Frontal cortex (tissue), 4 donors: Measurements from ENCODE around the gene DUSP23. TPM values are rescaled to one million over a fixed set of nuclear protein-coding genes. Genes with fewer than 3 reads are reported as not detected.

Source experiments
- DNase-seq, 2 donors: peaks; one replicate each; pipeline ENCODE4 v3.0.0; 2012; ENCODE audit warnings: low spot score in 2 of 2
- FAIRE-seq: peaks from 2 replicates; lab custom pipeline; 2012; peaks lifted over from hg19 to GRCh38; lab: Jason Lieb, UNC
- total RNA-seq: library from RNA; depleted of rRNA; stranded (reverse); fragments of >200 nt; gene quantifications from one replicate; pipeline ENCODE4 v1.2.3, GENCODE V29; 2014
- donor health status: control.
- donor health status: control.
- donor health status: control.

Gene DUSP23
- 22.8 TPM for total RNA-seq

- DNase-seq: peak; percentile 94 to 98
- peak; percentile 84 for FAIRE-seq
Measured at GRCh38 chr1:159780583-159781582, at the start of gene DUSP23. Gene DUSP23 (plus strand): TSS chr1:159780962. CDS start chr1:159781101, 139 bp downstream.

- DNase-seq: no peak
Measured at GRCh38 chr1:159737238-159737916, 43.4 kb upstream of the DUSP23 start.

GRCh38 chr1:159743651-159744410, 36.9 kb upstream of the DUSP23 start:
- no peak for DNase-seq
- FAIRE-seq: no peak

More at GRCh38 chr1:159737238-159737916, 43.4 kb upstream of the DUSP23 start:
- FAIRE-seq: no peak

GRCh38 chr1:159746666-159747065, 34.1 kb upstream of the DUSP23 start:
- DNase-seq (no peak), FAIRE-seq (no peak)

- no peak for FAIRE-seq
Measured at GRCh38 chr1:159748370-159748769, 32.4 kb upstream of the DUSP23 start.

GRCh38 chr1:159749630-159750029, 31.1 kb upstream of the DUSP23 start:
- DNase-seq (no peak), FAIRE-seq (no peak)

More at GRCh38 chr1:159748370-159748769, 32.4 kb upstream of the DUSP23 start:
- no peak for DNase-seq

GRCh38 chr1:159750621-159751020, 30.1 kb upstream of the DUSP23 start:
- FAIRE-seq (no peak), DNase-seq (no peak)

GRCh38 chr1:159751031-159751430, 29.7 kb upstream of the DUSP23 start:
- FAIRE-seq (no peak), DNase-seq (no peak)

- no peak for FAIRE-seq
- DNase-seq: no peak
Measured at GRCh38 chr1:159752135-159752580, 28.6 kb upstream of the DUSP23 start.

GRCh38 chr1:159753386-159753785, 27.4 kb upstream of the DUSP23 start:
- FAIRE-seq (no peak), DNase-seq (no peak)

- DNase-seq (no peak), FAIRE-seq (no peak)
Measured at GRCh38 chr1:159755451-159756007, 25.2 kb upstream of the DUSP23 start.

GRCh38 chr1:159756397-159756796, 24.4 kb upstream of the DUSP23 start:
- FAIRE-seq (no peak), DNase-seq (no peak)

- DNase-seq: no peak
- no peak for FAIRE-seq
Measured at GRCh38 chr1:159763686-159764085, 17.1 kb upstream of the DUSP23 start.

GRCh38 chr1:159765806-159766205, 15.0 kb upstream of the DUSP23 start:
- FAIRE-seq: no peak
- no peak for DNase-seq

- no peak for DNase-seq
- no peak for FAIRE-seq
Measured at GRCh38 chr1:159771127-159771895, 9.5 kb upstream of the DUSP23 start.

- no peak for FAIRE-seq
- no peak for DNase-seq
Measured at GRCh38 chr1:159774465-159774864, 6.3 kb upstream of the DUSP23 start.

- DNase-seq: no peak
- no peak for FAIRE-seq
Measured at GRCh38 chr1:159775716-159776115, 5.0 kb upstream of the DUSP23 start.

- DNase-seq: no peak
- no peak for FAIRE-seq
Measured at GRCh38 chr1:159778266-159778665, 2.5 kb upstream of the DUSP23 start.

- DNase-seq (no peak), FAIRE-seq (no peak)
Measured at GRCh38 chr1:159779403-159779851, 1.3 kb upstream of the DUSP23 start.
